ENCODE data around the gene MINK1. TPM values are rescaled to one million over a fixed set of nuclear protein-coding genes. Genes with fewer than 3 reads are reported as not detected.
A peak's percentile ranks its signal among the peaks of the same experiment; 100 is the strongest.

The MINK1 gene
- total RNA-seq, 1 experiment from 2014 or later = 160 TPM

GRCh38 chr17:4858068-4858881 is 25.1 kb downstream of the MINK1 start:
- peaks cover 14% of the 10 kb centered on the region for H4K20me1 ChIP-seq (ENCODE audit: insufficient read depth)
- H2AFZ ChIP-seq = no peak overlapping the region
- ChIA-PET CTCF (interaction anchor here (0.7 to 1.1 kb wide), 3 partner anchors 9 to 24 kb away, joined by 3 to 5 read pairs (median 4); no protein-coding TSS in a partner anchor), POLR2A (ENCODE audit: unreplicated experiment) (interaction anchor here (0.6 kb wide), 3 partner anchors 12 to 58 kb away, joined by 4 to 15 read pairs (median 5); no protein-coding TSS in a partner anchor)
- intact Hi-C loops (cut with micrococcal nuclease; ENCODE audit: unreplicated experiment) = loop anchor here (2.0 kb wide), 1 partner anchor 61 kb away; the partner anchor contains the start of gene PSMB6
- H3F3A ChIP-seq (ENCODE audit: insufficient read depth, low read depth) = peaks cover 23% of the 10 kb centered on the region
- H3K4me2 ChIP-seq = peak overlapping the region; percentile 41; the same call in 1 of the 2 replicates
- H3K27ac ChIP-seq = peak overlapping the region; percentile 37
- H3K27me3 ChIP-seq (ENCODE audit: insufficient read depth, low read depth) = no peaks in the 10 kb centered on the region
- H3K4me3 ChIP-seq = no peak overlapping the region
- 0 out of 2 replicates have a peak, but pooled peaks cover 3% of the 10 kb centered on the region for H3K36me3 ChIP-seq (ENCODE audit: low read depth)
- TF ChIP-seq, protein P1, sequence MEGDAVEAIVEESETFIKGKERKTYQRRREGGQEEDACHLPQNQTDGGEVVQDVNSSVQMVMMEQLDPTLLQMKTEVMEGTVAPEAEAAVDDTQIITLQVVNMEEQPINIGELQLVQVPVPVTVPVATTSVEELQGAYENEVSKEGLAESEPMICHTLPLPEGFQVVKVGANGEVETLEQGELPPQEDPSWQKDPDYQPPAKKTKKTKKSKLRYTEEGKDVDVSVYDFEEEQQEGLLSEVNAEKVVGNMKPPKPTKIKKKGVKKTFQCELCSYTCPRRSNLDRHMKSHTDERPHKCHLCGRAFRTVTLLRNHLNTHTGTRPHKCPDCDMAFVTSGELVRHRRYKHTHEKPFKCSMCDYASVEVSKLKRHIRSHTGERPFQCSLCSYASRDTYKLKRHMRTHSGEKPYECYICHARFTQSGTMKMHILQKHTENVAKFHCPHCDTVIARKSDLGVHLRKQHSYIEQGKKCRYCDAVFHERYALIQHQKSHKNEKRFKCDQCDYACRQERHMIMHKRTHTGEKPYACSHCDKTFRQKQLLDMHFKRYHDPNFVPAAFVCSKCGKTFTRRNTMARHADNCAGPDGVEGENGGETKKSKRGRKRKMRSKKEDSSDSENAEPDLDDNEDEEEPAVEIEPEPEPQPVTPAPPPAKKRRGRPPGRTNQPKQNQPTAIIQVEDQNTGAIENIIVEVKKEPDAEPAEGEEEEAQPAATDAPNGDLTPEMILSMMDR (conservative IDR thresholded peaks at IDR 0.05) = no peak
- TF ChIP-seq EZH2 (IDR thresholded peaks at IDR 0.05; ENCODE audit: low read depth) = no peak
- no peaks in the 10 kb centered on the region for H3K9me2 ChIP-seq (ENCODE audit: insufficient read depth)
- H3K9me3 ChIP-seq (ENCODE audit: insufficient read depth, low read depth) = no peaks in the 10 kb centered on the region
- no peak for DNase-seq
- peaks cover 50% of the 10 kb centered on the region for H3K79me2 ChIP-seq (ENCODE audit: low read depth)
- no TSS peak for BruUV-seq (replicated peaks)
- H3K4me1 ChIP-seq (replicated peaks; ENCODE audit: insufficient read depth) = peaks cover 20% of the 10 kb centered on the region

GRCh38 chr17:4858882-4859260 is 25.7 kb downstream of the MINK1 start:
- intact Hi-C loops (cut with micrococcal nuclease; ENCODE audit: unreplicated experiment) = loop anchor here (2.0 kb wide), 1 partner anchor 62 kb away; the partner anchor contains the start of gene PSMB6
- no peaks in the 10 kb centered on the region for H3K27me3 ChIP-seq (ENCODE audit: insufficient read depth, low read depth)
- peaks cover 23% of the 10 kb centered on the region for H3F3A ChIP-seq (ENCODE audit: insufficient read depth, low read depth)
- peaks cover 16% of the 10 kb centered on the region for H4K20me1 ChIP-seq (ENCODE audit: insufficient read depth)
- H3K4me2 ChIP-seq = peak overlapping the region; percentile 41
- TF ChIP-seq, protein P1 (conservative IDR thresholded peaks at IDR 0.05) = no peak
- no peak for TF ChIP-seq EZH2 (IDR thresholded peaks at IDR 0.05; ENCODE audit: low read depth)
- no peak overlapping the region for H3K4me3 ChIP-seq
- peaks cover 20% of the 10 kb centered on the region for H3K4me1 ChIP-seq (replicated peaks; ENCODE audit: insufficient read depth)
- no TSS peak for BruUV-seq (replicated peaks)
- peak overlapping the region; percentile 37 for H3K27ac ChIP-seq
- ChIA-PET POLR2A (ENCODE audit: unreplicated experiment) (no interaction called here), CTCF (interaction anchor here (0.7 kb wide), 1 partner anchor 25 kb away, joined by 5 read pairs; no protein-coding TSS in a partner anchor)
- peaks cover 45% of the 10 kb centered on the region for H3K79me2 ChIP-seq (ENCODE audit: low read depth)
- H3K9me2 ChIP-seq (ENCODE audit: insufficient read depth) = no peaks in the 10 kb centered on the region
- no peak overlapping the region for H2AFZ ChIP-seq
- H3K9me3 ChIP-seq (ENCODE audit: insufficient read depth, low read depth) = no peaks in the 10 kb centered on the region
- DNase-seq = peak; percentile 59 to 84
- H3K36me3 ChIP-seq (ENCODE audit: low read depth) = 0 out of 2 replicates have a peak, but pooled peaks cover 3% of the 10 kb centered on the region

DNA sequence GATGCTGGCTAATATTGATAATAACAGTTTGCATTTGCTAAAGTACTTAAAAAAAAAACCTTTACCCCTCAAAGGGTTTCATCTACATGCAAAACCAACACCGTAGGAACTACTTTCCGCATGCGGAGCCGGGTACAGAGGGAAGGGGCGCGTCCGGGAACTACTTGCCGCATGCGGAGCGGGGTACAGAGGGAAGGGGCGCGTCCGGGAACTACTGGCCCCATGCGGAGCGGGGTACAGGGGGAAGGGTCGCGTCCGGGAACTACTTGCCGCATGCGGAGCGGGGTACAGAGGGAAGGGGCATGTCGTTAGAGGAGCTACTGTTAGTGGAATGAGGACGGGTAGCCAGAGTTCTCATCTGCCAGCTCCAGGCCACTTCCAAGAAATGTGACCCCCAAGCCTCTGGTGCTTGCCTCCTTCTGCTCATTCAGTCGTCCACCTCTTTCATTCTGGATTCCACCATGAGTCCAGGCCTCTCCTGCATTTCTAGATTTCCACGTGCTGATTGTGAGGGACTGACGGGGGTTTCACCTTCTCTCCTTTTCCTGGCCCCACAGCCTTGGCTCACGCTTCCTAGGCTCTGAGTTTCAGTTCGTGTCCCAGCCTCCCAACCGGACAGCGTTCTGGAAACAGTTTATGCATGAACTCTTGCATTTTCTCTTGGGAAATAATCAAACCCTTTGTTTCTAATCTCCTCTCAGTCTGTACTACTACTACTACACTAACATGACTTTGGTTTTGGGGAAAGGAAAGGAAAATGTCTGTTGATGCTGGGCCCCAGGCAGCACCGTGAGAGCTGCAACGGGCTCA is 26.9 kb downstream of the MINK1 start:
- TF ChIP-seq, protein P1 (conservative IDR thresholded peaks at IDR 0.05) = no peak
- no peak for TF ChIP-seq EZH2 (IDR thresholded peaks at IDR 0.05; ENCODE audit: low read depth)
- Histone ChIP-seq H3K4me2 (no peak overlapping the region), H3K27me3 (ENCODE audit: insufficient read depth, low read depth) (no peaks in the 10 kb centered on the region), H2AFZ (no peak overlapping the region), H3K27ac (no peak overlapping the region), H3K4me3 (no peak overlapping the region), H4K20me1 (ENCODE audit: insufficient read depth) (peaks cover 16% of the 10 kb centered on the region), H3K79me2 (ENCODE audit: low read depth) (peaks cover 38% of the 10 kb centered on the region), H3F3A (ENCODE audit: insufficient read depth, low read depth) (peaks cover 23% of the 10 kb centered on the region), H3K9me2 (ENCODE audit: insufficient read depth) (no peaks in the 10 kb centered on the region), H3K36me3 (ENCODE audit: low read depth) (0 out of 2 replicates have a peak, but pooled peaks cover 3% of the 10 kb centered on the region), H3K9me3 (ENCODE audit: insufficient read depth, low read depth) (no peaks in the 10 kb centered on the region), H3K4me1 (replicated peaks; ENCODE audit: insufficient read depth) (peaks cover 20% of the 10 kb centered on the region)
- POLR2A ChIA-PET (ENCODE audit: unreplicated experiment) = no interaction called here
- CTCF ChIA-PET = no interaction called here
- no TSS peak for BruUV-seq (replicated peaks)
- DNase-seq = no peak
- intact Hi-C loops (cut with micrococcal nuclease; ENCODE audit: unreplicated experiment) = loop anchor here (2.0 kb wide), 1 partner anchor 63 kb away; the partner anchor contains the start of gene PSMB6

All from PC-9 (cell line).